GM21723 (cell line): ENCODE results near the gene SRRM2.

ENCODE experiments used
- ATAC-seq: cut with Tn5 transposase; IDR thresholded peaks from one replicate; pipeline ENCODE4 v1.9.1; 2021; ENCODE audit warnings: mild to moderate bottlenecking, moderate library complexity; ENCODE audit not compliant: unreplicated experiment

Gene SRRM2

DNA sequence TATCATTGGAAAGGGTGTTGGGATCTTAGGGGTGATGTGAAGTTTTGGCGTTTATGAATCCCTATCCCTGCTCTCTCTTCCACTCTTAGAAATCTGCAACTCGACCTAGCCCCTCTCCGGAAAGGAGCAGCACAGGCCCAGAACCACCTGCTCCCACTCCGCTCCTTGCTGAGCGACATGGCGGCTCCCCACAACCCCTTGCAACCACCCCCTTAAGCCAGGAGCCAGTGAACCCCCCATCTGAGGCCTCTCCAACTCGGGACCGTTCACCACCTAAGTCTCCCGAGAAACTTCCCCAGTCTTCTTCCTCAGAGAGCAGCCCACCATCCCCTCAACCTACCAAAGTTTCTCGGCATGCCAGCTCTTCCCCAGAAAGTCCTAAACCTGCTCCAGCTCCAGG is 9.0 kb downstream of the SRRM2 start:
- ATAC-seq: no peak

DNA sequence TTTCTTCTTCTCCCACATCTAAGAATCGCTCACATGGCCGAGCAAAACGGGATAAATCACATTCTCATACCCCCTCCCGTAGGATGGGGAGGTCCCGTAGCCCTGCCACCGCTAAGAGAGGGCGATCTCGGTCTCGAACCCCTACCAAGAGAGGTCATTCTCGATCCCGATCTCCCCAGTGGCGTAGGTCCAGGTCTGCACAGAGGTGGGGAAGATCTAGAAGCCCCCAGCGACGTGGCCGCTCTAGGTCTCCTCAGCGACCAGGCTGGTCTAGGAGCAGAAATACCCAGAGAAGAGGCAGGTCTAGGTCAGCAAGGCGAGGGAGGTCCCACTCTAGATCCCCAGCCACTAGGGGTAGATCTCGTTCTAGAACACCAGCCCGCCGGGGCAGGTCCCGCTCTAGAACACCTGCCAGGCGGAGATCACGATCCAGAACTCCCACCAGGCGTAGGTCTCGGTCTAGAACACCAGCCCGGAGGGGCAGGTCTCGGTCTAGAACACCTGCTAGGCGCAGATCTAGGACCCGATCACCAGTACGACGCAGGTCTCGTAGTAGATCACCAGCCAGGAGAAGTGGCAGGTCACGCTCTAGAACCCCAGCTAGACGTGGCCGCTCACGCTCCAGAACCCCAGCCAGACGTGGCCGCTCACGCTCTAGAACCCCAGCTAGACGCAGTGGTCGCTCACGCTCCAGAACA is 9.6 kb downstream of the SRRM2 start:
- no peak for ATAC-seq

DNA sequence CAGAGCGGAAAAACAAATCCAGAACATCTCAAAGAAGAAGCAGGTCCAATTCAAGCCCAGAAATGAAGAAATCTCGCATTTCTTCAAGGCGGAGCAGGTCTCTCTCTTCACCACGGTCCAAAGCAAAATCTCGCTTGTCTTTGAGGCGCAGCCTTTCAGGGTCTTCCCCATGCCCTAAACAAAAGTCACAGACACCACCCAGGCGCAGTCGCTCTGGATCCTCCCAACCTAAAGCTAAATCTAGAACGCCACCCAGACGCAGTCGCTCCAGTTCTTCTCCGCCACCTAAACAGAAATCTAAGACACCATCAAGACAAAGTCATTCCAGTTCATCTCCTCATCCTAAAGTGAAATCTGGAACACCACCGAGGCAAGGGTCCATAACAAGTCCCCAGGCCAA is 10.3 kb downstream of the SRRM2 start:
- no peak for ATAC-seq

DNA sequence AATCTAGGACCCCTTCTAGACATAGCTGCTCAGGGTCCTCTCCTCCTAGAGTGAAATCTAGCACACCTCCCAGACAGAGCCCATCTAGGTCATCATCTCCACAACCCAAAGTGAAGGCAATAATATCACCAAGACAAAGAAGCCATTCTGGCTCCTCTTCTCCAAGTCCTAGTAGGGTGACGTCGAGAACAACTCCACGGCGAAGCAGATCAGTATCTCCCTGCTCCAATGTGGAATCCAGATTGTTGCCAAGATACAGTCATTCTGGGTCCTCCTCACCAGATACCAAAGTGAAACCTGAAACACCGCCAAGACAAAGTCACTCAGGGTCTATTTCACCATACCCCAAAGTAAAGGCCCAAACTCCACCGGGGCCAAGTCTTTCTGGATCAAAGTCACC is 10.7 kb downstream of the SRRM2 start:
- no peak for ATAC-seq

DNA sequence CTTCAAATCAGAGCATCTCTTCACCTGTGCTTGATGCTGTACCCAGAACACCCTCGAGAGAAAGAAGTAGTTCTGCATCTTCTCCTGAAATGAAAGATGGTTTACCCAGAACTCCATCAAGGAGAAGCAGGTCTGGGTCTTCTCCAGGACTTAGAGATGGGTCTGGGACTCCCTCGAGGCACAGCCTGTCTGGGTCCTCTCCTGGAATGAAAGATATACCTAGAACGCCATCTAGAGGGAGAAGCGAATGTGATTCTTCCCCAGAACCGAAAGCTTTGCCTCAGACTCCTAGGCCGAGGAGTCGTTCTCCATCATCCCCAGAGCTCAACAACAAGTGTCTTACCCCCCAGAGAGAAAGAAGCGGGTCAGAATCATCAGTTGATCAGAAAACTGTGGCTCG is 12.3 kb downstream of the SRRM2 start:
- ATAC-seq: no peak

DNA sequence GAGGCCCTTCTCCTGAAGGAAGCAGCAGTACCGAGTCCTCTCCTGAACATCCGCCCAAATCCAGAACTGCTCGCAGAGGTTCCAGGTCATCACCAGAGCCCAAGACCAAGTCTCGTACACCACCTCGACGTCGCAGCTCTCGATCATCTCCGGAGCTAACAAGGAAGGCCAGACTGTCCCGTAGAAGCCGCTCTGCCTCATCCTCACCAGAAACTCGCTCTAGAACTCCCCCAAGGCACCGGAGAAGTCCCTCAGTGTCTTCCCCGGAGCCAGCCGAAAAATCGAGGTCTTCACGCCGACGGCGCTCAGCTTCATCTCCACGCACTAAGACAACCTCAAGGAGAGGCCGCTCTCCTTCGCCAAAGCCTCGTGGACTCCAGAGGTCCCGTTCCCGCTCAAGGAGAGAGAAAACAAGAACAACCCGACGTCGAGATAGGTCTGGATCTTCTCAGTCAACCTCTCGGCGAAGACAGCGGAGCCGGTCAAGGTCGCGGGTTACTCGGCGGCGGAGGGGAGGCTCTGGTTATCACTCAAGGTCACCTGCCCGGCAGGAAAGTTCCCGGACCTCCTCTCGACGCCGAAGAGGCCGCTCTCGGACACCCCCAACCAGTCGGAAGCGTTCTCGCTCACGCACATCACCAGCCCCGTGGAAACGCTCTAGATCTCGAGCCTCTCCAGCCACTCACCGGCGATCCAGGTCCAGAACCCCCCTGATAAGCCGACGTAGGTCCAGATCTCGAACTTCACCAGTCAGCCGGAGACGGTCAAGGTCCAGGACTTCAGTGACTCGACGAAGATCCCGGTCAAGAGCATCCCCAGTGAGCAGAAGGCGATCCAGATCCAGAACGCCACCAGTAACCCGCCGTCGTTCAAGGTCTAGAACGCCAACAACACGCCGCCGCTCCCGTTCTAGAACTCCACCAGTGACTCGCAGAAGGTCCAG is 13.3 kb downstream of the SRRM2 start:
- no peak for ATAC-seq

DNA sequence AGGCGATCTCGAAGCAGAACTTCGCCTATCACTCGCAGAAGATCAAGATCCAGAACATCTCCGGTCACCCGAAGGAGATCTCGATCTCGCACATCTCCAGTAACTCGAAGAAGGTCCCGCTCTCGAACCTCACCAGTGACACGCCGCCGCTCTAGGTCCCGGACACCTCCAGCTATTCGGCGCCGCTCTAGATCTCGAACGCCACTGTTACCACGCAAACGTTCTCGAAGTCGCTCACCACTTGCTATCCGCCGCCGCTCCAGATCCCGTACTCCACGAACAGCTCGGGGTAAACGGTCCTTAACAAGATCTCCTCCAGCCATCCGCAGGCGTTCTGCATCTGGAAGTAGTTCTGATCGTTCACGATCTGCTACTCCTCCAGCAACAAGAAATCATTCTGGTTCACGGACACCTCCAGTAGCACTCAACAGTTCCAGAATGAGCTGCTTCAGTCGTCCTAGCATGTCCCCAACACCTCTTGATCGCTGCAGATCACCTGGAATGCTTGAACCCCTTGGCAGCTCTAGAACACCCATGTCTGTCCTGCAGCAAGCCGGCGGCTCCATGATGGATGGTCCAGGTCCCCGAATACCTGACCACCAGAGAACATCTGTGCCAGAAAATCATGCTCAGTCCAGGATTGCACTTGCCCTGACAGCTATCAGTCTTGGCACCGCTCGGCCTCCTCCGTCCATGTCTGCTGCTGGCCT is 14.1 kb downstream of the SRRM2 start:
- ATAC-seq: no peak

DNA sequence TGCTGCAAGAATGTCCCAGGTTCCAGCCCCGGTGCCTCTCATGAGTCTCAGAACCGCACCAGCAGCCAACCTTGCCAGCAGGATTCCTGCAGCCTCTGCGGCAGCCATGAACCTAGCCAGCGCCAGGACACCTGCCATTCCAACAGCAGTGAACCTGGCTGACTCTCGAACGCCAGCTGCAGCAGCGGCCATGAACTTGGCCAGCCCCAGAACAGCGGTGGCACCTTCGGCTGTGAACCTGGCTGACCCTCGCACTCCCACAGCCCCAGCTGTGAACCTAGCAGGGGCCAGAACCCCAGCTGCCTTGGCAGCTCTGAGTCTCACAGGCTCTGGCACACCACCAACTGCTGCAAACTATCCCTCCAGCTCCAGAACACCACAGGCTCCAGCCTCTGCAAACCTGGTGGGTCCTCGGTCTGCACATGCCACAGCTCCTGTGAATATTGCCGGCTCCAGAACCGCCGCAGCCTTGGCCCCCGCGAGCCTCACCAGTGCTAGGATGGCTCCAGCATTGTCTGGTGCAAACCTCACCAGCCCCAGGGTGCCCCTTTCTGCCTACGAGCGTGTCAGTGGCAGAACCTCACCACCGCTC is 14.8 kb downstream of the SRRM2 start:
- no peak for ATAC-seq

DNA sequence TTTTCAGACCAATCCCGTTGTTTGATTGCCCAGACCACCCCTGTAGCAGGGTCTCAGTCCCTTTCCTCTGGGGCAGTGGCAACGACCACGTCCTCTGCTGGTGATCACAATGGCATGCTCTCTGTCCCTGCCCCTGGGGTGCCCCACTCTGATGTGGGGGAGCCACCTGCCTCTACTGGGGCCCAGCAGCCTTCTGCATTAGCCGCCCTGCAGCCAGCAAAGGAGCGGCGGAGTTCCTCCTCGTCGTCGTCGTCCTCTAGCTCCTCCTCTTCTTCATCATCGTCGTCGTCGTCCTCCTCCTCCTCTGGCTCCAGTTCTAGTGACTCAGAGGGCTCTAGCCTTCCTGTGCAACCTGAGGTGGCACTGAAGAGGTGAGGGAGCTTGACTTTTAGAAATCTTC is 15.5 kb downstream of the SRRM2 start:
- ATAC-seq: no peak

DNA sequence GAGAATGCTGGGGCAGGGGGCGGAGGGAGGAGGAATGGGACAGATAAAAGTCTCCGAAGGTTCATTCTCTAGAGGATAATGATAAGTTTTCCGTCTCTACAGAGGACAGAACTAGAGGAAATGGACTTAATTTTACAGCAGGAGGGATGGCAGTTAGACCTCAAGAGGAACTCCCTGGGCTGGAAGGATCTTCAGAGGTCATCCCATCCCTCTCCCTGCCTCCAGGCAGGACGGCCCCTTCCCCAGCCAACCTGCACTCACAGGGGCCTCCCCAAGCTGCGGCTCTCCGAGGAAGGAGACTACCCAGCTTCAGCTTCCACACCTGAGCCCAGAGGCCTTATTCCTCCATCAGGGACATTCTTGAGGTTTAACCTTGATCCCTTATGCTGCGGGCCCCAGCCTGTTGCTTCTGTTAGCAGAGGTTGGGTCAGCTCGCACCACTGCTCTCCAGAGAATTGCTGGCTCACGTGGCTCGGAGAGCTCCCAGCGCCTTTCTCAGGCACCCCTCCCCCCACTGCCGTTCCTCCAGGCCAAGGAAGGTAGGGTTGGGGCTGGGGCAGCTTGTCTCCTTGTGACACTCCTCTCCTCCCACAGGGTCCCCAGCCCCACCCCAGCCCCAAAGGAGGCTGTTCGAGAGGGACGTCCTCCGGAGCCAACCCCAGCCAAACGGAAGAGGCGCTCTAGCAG is 16.1 kb downstream of the SRRM2 start:
- ATAC-seq: no peak

DNA sequence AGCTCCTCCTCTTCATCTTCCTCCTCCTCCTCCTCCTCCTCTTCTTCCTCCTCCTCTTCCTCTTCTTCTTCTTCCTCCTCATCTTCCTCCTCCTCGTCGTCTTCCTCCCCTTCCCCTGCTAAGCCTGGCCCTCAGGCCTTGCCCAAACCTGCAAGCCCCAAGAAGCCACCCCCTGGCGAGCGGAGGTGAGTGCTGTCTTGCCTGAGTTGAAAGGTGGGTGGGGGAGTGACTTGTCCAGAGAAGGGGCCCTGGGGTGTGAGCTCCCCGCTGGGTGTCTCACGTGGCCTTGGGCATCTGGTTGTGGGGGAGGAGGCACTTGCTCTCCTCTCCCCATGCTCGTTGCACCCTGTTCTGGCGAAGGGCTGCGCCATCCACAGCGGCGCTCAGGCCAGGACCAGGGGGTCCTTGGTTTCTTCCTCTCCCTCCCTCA is 16.7 kb downstream of the SRRM2 start:
- no peak for ATAC-seq

DNA sequence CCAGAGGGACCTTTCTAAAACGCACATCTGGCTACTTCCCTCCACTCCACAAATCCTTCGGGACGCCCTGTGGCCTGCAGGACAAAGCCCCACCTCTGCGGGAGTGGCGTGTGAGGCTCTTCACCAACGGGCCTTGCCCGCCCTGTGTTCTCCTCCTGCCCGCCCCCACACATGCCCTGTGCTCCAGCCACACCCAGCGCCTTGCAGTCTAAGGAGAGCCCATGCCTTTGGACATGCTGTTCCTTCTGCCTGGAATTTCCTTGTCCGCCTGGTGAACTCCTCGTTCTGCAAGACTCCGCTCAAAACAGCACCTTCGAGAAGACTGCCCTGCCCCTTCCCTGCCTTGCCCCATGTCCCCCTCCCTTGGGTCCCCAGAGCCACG is 17.2 kb downstream of the SRRM2 start:
- no peak for ATAC-seq

DNA sequence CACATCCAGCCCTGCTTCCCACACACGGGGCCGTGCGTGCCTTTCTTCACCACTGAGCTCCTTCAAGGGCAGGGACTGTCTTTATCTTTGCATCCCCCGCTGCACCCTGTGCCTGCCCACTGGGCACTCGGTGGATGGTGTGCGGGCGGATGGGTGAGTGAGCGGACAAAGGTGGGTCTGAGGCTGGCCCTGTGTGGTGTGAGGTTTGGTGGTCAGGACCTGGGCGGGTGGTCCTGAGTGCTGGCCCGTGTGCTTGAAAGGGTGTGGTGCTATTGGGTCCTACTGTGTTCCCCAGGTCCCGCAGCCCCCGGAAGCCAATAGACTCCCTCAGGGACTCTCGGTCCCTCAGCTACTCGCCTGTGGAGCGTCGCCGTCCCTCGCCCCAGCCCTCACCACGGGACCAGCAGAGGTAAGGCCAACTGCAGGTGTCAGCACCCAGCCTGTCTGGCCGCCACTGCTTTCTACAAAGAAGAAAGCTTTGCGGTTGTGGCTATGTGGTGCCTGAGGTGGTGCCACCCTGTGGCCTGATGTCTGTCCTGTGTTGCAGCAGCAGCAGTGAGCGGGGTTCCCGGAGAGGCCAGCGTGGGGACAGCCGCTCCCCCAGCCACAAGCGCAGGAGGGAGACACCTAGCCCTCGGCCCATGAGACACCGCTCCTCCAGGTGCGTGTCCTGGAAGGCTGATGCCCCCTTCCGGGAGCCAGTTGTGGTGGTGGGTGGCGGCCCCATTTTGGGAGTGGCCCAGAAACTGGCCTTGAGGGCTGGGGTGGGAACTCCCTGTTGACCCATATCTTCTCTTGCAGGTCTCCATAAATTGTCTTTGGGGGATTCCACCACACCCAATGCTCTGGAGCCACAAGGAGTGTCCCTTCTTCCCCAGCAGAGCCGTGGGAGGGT is 17.9 kb downstream of the SRRM2 start:
- no peak for ATAC-seq

DNA sequence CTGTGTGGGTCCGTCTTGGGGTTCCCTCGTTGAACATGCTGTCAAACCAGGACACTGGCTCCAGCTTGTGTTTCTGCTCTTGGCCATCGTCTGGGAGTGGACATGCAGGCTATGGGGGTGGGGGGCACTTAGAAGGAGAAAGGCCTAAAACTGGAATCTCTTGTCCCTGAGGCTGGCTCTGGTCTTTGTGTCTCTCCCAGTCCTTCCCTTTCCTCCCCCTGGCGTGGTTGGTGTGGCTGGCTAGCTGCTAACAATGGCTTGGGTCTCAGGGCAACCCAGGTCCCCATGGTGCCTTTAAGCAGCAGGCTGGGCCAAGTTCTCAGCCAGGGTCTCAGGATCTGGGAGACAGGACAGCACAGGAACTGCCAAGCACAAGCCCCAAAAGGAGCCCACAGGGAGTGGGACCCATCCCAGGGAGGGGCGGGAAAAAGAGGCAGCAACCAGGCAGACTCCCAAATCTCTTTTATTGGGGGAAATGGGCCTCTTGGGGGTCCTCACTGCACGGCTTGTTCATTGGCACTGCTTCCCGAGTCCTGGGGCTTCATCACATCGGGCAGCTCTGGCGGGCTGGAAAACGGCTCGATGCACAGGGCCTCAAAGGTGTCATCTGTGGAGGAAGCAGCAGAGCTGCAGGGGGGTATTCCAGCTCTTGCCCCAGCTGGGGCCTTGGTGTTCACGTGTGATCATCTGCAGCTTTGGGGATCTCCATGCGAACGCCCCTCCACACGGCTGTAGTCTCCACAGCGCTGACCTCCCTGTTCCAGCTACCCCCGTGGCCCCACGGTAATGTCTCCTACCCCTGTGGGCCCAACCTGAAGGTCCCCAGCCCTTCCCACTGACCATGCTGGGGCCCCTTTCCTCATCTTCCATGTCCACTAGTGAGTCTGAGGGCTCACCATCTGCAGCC is 19.3 kb downstream of the SRRM2 start:
- no peak for ATAC-seq

DNA sequence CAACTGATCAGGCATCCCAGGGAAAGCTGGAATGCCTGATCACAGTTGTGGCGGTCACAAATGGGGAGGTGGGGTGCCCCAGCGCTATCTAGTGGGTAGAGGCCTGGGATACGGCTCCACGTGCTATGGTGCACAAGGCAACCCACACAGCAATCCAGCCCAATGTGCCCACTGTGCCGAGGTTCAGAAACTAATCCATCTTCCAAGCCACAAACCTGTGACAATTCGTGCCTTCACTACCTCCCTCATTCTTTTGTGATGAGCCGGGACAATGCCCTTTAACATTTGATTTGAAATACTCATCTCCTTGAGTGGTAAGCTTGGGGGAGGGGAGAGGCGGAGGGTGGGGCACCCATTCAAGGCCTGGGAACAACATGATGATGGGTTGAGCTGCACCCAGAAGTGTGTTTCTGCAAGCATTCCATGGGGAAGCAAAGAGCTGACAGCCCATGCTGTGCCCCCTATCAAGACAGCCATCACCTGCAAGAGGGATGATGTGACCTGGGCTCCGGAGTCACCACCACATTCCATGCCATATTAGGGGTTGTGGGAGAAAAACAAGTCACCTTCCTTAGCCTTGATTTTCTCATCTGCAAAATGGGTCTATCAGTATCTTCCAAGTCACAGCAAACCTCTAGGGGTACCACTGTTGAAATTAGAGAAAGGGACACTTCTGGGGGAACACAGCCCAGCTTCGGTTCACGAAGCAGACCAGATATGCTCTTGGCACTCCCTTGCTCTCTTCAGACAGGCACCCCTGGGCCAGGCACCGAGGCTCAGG is 20.9 kb downstream of the SRRM2 start:
- ATAC-seq: no peak

DNA sequence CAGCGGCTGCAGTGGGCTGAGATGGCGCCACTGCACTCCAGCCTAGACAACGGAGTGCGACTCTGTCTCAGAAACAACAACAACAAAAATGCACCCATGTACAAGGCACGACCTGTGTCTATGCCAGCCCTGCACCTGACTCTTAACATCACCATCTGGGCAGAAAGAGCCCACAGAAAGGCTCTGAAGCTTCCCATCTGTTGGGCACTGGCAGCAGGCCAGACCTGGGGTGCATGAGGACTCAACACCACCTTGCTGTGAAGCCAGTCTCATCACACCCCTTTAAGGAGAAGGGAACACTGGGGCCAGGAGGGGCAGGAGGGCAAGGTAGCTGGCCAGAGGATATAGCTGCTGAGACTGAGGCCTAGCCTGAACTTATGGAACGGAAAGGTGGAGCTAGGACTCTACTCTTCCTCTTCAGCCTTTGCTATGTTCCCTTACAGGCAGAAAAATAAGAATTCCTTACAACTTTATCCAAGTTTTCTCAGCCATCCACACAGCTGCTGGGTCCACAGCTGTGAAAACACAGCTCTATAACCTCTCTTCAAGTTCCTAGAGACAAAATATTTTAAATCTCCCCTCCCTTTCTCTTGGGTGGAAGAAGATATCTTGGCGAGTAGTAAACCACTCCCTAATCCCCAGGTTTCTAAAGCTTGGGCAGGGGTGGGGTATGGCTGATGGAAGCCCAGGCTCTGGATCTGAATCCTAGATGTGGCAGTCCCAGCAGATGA is 21.9 kb downstream of the SRRM2 start:
- no peak for ATAC-seq

DNA sequence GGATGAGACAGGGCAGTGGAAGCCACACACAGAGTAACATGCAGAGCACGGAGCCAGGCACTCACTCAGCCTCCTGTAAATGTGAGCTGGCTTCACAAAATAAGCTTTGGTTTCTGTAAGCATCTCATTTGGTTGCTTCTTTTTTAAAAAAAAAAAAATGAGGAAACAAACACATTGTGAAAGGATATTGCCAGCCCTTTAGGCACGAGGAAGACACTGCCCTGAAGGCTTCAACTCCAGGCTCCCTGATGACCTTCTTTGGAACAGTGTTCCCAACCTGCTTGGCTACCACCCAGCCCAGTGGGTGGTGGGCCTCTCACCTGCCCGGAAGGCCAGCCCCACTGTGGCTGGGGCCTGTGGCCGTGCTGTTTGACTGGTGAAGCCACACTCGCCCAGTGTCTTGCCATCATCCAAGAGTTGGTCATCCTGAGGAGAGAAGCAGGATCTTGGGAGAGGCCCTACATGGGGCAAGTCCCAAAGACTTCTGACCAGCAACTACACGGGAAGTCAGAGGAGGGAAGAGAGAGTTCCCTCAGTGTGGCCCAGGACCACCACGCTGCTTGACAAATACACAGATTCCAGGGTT is 22.8 kb downstream of the SRRM2 start:
- no peak for ATAC-seq
